ENCODE results near the gene OR13H1. TPM values are rescaled to one million over a fixed set of nuclear protein-coding genes. Genes with fewer than 3 reads are reported as not detected.
"Not testable (repeated sequence)": the region's sequence is repeated elsewhere in the genome, so short reads cannot be mapped to it uniquely, and the experiment has no call there.

OR13H1 gene
- total RNA-seq (not detected), total RNA-seq (0 reads per million in 172 experiments)
- polyA plus RNA-seq (2013, experiment 1 of 2) = not detected
- not detected for polyA plus RNA-seq (2013, experiment 2 of 2)

GRCh38 chrX:131543774-131544173 lies at the start of gene OR13H1:
TSS of gene OR13H1 (plus strand) at chrX:131544074. CDS start at chrX:131544074, 0 bp downstream.
- Mint-ChIP-seq H3K36me3 (ENCODE audit: low read depth) (no peaks in the 10 kb centered on the region), H3K4me1 (ENCODE audit: low read depth) (no peaks in the 10 kb centered on the region), H3K4me3 (no peak within 1 kb of the TSS), H3K9me3 (no peaks in the 10 kb centered on the region), H3K27ac (no peak within 1 kb of the TSS), H3K27me3 (no peaks in the 10 kb centered on the region)
- no peak for DNase-seq
- no peaks in the 10 kb centered on the region for H3K27me3 ChIP-seq (ENCODE audit: control insufficient read depth in 1 of 2, insufficient read depth in 2 of 2, low read length in 2 of 2)
- CTCF ChIA-PET = no interaction called here
- no peak within 1 kb of the TSS for H3K27ac ChIP-seq (ENCODE audit: low read depth in 1 of 2, low read length in 2 of 2)
- no peak within 1 kb of the TSS for H3K4me3 ChIP-seq (ENCODE audit: low read length)
- no peaks in the 10 kb centered on the region for H3K36me3 ChIP-seq (ENCODE audit: insufficient read depth, low read length)
- intact Hi-C loops (cut with DNase I, micrococcal nuclease) = no loop called here
- no peaks in the 10 kb centered on the region for H3K4me1 ChIP-seq (ENCODE audit: insufficient read depth, low read length)
- POLR2A ChIA-PET = no interaction called here
- H3K9me3 ChIP-seq (ENCODE audit: control insufficient read depth in 1 of 2, insufficient read depth in 1 of 2, low read length in 2 of 2) = no peaks in the 10 kb centered on the region
- TF ChIP-seq CTCF (IDR thresholded peaks at IDR 0.05) = no peak
- no peak for ATAC-seq (ENCODE audit: poor library complexity)

- H3K9me3 ChIP-seq (ENCODE audit: control insufficient read depth in 1 of 2, insufficient read depth in 1 of 2, low read length in 2 of 2); H3K27ac Mint-ChIP-seq; H3K27me3 Mint-ChIP-seq; CTCF ChIA-PET; ATAC-seq (ENCODE audit: poor library complexity); intact Hi-C loops (cut with DNase I, micrococcal nuclease); H3K4me3 ChIP-seq (ENCODE audit: low read length); H3K4me3 Mint-ChIP-seq; H3K4me1 ChIP-seq (ENCODE audit: insufficient read depth, low read length); H3K9me3 Mint-ChIP-seq; H3K4me1 Mint-ChIP-seq (ENCODE audit: low read depth); POLR2A ChIA-PET; H3K27ac ChIP-seq (ENCODE audit: low read depth in 1 of 2, low read length in 2 of 2); DNase-seq; H3K36me3 Mint-ChIP-seq (ENCODE audit: low read depth); H3K27me3 ChIP-seq (ENCODE audit: control insufficient read depth in 1 of 2, insufficient read depth in 2 of 2, low read length in 2 of 2); H3K36me3 ChIP-seq (ENCODE audit: insufficient read depth, low read length): not testable (repeated sequence)
Observed at GRCh38 chrX:131501556-131501955, 42.3 kb upstream of the OR13H1 start.

DNA sequence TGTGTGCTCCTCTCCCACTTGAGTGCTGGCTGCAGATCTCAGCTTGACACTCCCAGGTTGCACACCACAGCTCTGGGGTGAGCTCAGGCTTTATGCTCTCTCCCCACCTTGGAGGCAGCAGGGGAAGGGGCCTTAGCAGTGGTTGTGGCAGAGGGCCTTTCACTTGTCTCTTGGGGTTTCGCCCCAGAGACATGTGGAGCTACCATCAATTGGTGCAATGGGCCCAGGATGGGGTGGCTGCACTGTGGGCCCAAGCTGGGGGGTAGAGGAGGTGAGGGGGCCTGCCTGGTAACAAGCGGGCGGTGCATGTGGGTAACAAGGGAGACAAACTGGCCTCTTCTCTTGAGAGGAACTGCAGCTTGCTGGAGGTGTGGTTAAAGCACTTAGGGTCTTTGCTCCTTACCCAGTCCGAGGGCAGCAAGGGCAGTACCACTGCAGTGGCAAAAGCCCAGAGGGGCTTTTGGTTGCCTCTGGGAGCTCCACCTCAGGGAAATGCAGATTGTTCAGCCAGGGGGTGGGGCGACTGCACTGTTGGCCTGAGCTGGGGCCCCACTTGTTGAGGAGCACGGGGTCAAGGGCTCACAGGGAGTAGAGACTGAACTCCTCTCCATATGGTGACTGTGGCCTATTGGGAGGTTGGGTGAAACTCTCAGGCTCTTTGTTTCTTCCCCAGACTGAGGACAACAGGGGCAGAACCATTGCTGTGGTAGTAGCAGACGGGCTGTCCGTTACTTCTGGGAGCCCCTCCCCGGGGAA lies 30.5 kb upstream of the OR13H1 start:
- CTCF ChIA-PET = no interaction called here
- Histone ChIP-seq H3K9me3 (ENCODE audit: control insufficient read depth in 1 of 2, insufficient read depth in 1 of 2, low read length in 2 of 2) (peaks cover 0 to 7% of the 10 kb centered on the region in 2 experiments), H3K27ac (ENCODE audit: low read depth in 1 of 2, low read length in 2 of 2) (no peak overlapping the region), H3K36me3 (ENCODE audit: insufficient read depth, low read length) (no peaks in the 10 kb centered on the region), H3K4me1 (ENCODE audit: insufficient read depth, low read length) (no peaks in the 10 kb centered on the region), H3K27me3 (ENCODE audit: control insufficient read depth in 1 of 2, insufficient read depth in 2 of 2, low read length in 2 of 2) (no peaks in the 10 kb centered on the region), H3K4me3 (ENCODE audit: low read length) (no peak overlapping the region)
- intact Hi-C loops (cut with DNase I, micrococcal nuclease) = no loop called here
- POLR2A ChIA-PET = no interaction called here
- no peak for DNase-seq
- no peaks in the 10 kb centered on the region for H3K36me3 Mint-ChIP-seq (ENCODE audit: low read depth)
- H3K4me3 Mint-ChIP-seq = no peak overlapping the region
- no peaks in the 10 kb centered on the region for H3K4me1 Mint-ChIP-seq (ENCODE audit: low read depth)
- TF ChIP-seq CTCF (IDR thresholded peaks at IDR 0.05) = no peak
- no peak for ATAC-seq (ENCODE audit: poor library complexity)
- no peaks in the 10 kb centered on the region for H3K27me3 Mint-ChIP-seq
- H3K27ac Mint-ChIP-seq = no peak overlapping the region
- no peaks in the 10 kb centered on the region for H3K9me3 Mint-ChIP-seq

DNA sequence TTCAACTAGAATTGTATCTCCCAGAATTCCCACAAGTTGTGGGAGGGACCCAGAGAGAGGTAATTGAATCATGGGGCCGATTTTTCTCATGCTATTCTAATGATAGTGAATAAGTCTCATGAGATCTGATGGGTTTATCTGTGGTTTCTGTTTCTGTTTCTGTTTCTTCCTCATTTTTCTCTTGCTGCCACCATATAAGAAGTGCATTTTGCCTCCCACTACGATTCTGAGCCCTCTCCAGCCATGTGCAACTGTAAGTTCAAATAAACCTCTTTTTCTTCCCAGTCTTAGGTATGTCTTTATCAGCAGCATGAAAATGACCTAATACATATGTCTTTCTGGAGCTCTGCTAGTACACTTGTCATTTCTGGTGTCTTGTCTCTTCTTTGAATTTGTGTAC lies 22.1 kb upstream of the OR13H1 start:
- no peak overlapping the region for H3K4me3 Mint-ChIP-seq
- intact Hi-C loops (cut with DNase I, micrococcal nuclease) = no loop called here
- H3K4me1 Mint-ChIP-seq (ENCODE audit: low read depth) = no peaks in the 10 kb centered on the region
- H3K9me3 Mint-ChIP-seq = no peaks in the 10 kb centered on the region
- TF ChIP-seq CTCF (IDR thresholded peaks at IDR 0.05) = no peak
- Histone ChIP-seq H3K27ac (ENCODE audit: low read depth in 1 of 2, low read length in 2 of 2) (no peak overlapping the region), H3K27me3 (ENCODE audit: control insufficient read depth in 1 of 2, insufficient read depth in 2 of 2, low read length in 2 of 2) (no peaks in the 10 kb centered on the region), H3K9me3 (ENCODE audit: control insufficient read depth in 1 of 2, insufficient read depth in 1 of 2, low read length in 2 of 2) (no peaks in the 10 kb centered on the region), H3K36me3 (ENCODE audit: insufficient read depth, low read length) (no peaks in the 10 kb centered on the region), H3K4me1 (ENCODE audit: insufficient read depth, low read length) (no peaks in the 10 kb centered on the region), H3K4me3 (ENCODE audit: low read length) (no peak overlapping the region)
- peaks cover 7% of the 10 kb centered on the region for H3K27me3 Mint-ChIP-seq
- POLR2A ChIA-PET = no interaction called here
- CTCF ChIA-PET = no interaction called here
- ATAC-seq (ENCODE audit: poor library complexity) = no peak
- no peaks in the 10 kb centered on the region for H3K36me3 Mint-ChIP-seq (ENCODE audit: low read depth)
- no peak overlapping the region for H3K27ac Mint-ChIP-seq
- no peak for DNase-seq

All from CD4-positive, alpha-beta T cell (primary cell).